DOHH2 (cell line): ENCODE results near the gene NTMT1.
"Not testable (repeated sequence)": the region's sequence is repeated elsewhere in the genome, so short reads cannot be mapped to it uniquely, and the experiment has no call there.

ENCODE experiments used
- EZH2phosphoT487 ChIP-seq: fragments of 200-600 bp; sonication (generic); IDR thresholded peaks from 2 replicates; pipeline ENCODE4 v1.6.1; 2017; ENCODE audit warnings: borderline replicate concordance, mild to moderate bottlenecking, antibody characterized with exemption, low read length, moderate library complexity, mixed read lengths
- TF ChIP-seq, protein P1 (sequence below): fragments of 200-600 bp; sonication (generic); IDR thresholded peaks from one replicate; pipeline ENCODE4 v1.5.1; 2014; ENCODE audit warnings: antibody characterized with exemption, mild to moderate bottlenecking, low read depth, low read length; ENCODE audit not compliant: poor library complexity, severe bottlenecking

DNA sequence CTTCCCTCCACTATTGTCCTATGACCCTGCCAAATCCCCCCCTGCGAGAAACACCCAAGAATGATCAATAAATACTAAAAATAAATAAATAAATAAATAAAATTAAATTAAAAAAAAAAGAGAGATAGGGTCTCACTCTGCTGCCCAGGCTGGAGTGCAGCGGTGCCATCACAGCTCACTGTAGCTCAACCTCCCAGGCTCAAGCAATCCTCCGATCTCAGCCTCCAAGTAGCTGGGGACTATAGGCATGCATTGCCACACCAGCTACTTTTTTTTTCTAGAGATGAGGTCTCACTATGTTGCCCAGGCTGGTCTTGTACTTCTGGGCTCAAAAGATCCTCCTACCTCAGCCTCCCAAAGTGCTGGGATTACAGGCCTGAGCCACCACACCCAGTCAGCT, 36.3 kb downstream of the NTMT1 start:
- TF ChIP-seq, protein P1, sequence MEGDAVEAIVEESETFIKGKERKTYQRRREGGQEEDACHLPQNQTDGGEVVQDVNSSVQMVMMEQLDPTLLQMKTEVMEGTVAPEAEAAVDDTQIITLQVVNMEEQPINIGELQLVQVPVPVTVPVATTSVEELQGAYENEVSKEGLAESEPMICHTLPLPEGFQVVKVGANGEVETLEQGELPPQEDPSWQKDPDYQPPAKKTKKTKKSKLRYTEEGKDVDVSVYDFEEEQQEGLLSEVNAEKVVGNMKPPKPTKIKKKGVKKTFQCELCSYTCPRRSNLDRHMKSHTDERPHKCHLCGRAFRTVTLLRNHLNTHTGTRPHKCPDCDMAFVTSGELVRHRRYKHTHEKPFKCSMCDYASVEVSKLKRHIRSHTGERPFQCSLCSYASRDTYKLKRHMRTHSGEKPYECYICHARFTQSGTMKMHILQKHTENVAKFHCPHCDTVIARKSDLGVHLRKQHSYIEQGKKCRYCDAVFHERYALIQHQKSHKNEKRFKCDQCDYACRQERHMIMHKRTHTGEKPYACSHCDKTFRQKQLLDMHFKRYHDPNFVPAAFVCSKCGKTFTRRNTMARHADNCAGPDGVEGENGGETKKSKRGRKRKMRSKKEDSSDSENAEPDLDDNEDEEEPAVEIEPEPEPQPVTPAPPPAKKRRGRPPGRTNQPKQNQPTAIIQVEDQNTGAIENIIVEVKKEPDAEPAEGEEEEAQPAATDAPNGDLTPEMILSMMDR, result not testable (repeated sequence)
- not testable (repeated sequence) for TF ChIP-seq EZH2phosphoT487
